HK-2 (cell line): ENCODE results near the gene COL6A1.

Experiments used
- DNase-seq: peaks from one replicate; pipeline ENCODE4 v3.0.0-alpha.2; 2018; ENCODE audit not compliant: unreplicated experiment

Gene COL6A1

DNA sequence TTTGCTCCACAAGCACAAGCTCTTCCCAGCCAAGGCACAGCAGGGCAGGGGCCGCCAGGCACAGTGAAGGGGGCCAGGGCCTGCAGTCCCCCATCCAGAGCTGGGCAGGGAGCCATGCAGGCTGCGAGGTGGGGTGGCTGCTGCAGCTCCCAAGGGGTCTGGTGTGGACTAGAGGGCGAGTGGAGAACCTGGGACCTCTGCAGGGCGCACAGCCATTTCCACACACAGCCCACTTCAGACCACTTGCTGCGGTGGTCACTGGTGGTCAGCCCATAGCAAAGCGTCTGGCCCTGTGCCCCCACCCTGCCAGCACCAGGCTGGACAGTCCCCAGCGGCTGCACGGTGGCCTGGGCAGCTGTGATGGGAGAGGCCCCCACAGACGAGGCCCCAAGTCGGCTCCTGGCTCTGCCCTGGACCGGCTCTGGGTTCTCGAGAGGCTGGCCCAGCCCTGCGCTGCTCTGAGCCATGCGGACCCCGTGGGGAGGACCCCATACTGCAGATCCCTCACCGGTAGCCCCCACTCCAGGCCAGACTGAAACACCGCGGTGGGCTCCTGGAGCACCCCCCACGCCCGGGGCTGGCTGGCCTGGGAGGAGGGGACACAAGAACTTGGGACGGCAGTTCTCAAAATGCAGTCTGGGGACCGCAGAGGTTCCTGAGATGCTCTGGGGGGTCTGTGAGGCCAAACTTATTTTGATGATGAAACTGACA, 69.3 kb downstream of the COL6A1 start:
- DNase-seq = no peak

DNA sequence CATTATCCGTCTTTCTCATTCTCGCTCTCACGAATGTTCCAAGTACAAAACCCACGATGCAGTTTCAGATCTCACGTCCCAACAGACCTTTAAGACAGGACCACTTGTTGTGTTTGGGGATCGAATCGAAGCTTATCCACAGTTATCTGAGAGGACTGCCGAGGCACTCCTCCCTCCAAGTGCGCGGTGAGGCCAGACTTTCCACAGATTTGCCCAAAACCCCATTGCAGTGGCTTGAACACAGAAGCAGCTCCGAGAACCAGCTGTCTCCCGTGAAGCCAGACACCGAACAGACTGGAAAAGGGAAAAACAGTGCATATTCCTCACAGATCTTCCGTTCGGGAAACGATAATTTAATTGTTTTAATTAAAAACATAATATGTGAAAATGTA, 69.8 kb downstream of the COL6A1 start:
- DNase-seq = no peak

DNA sequence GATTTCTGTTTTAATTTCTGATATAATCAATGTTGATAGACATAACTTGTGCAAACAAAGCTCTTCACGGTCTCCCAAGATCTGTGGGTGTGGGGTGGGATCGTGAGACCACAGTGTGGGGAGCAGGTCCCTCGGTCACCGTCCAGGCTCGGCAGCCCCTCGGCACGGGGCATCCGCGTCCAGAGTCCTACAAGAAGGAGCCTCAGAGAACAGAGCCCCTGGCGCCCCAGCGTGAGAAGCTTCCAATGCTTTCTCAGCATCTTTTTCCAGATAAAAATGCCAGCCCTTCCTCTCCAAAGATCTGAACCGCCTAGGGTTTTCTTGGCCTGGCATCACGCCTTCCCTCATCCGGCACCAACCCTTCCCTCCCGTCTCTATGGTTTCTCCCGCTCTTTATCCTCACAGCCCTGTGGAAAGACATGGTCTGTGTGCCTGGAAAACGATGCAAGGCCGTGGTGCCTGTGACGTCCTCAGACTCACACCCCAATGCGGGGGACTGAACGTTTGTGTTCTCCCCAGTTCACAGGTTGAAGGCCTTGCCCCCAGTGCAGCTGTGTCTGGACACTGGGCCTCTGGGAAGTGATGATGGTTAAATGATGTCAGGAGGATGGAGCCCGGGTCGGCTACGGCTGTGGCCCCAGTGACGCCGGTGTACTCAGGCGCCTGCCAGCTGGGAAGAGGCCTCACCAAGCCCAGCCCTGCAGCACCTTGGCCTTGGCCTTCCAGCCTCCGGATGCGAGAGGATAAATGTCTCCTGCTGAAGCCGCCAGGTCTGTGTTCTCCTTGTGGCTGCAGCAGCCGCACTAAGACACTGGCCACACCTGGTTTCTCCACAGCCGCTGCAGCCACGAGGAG, 70.5 kb downstream of the COL6A1 start:
- no peak for DNase-seq

DNA sequence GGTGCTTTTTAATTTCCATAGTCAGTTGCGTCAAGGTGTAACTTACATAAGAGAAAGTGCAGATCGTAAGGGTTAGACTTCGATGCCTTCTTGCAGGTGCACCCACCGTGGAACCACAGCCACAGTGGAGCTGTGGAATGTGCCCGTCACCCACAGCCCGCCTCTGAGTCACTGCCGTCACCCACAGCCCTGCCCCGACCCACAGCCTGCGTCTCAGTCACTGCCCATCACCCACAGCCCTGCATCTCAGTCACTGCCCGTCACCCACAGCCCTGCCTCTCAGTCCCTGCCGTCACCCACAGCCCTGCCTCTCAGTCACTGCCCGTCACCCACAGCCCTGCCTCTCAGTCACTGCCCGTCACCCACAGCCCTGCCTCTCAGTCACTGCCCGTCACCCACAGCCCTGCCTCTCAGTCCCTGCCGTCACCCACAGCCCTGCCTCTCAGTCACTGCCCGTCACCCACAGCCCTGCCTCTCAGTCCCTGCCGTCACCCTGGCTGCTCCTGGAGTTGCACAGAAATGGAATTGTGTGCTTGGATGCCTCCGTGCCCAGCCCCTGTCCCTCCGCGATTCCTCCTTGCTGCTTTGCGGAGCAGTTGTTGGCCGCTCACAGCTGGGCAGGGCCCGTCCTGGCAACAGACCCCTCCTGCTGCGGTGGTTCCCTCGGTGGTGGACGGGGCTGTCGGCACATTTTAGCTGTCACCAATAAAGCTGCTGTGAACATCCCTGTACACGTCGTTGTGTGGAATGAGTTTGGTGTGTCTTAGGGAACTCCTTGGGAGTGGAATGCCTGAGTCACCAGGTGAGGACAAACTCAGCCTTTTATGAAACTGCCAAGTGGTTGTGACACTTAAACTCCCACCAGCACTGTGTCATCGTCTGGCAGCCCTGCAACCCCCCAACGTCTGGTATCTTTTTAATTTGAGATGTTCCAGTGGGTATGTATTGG, 71.4 kb downstream of the COL6A1 start:
- peak; percentile 86 for DNase-seq

DNA sequence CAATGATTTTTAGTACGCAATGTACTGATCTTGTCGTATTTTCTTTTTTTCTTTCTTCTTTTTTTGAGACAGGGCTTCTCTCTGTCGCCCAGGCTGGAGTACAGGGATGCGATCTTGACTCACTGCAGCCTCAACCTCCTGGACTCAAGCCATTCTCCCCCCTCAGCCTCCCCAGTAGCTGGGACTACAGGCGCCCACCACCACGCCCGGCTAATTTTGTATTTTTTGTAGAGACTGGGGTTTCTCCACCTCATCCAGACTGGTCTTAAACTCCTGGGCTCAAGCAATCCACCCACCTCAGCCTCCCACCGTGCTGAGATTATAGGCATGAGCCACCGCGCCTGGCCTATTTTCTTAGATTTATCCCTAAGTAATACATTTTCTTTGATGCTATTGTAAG, 72.5 kb downstream of the COL6A1 start:
- no peak for DNase-seq

DNA sequence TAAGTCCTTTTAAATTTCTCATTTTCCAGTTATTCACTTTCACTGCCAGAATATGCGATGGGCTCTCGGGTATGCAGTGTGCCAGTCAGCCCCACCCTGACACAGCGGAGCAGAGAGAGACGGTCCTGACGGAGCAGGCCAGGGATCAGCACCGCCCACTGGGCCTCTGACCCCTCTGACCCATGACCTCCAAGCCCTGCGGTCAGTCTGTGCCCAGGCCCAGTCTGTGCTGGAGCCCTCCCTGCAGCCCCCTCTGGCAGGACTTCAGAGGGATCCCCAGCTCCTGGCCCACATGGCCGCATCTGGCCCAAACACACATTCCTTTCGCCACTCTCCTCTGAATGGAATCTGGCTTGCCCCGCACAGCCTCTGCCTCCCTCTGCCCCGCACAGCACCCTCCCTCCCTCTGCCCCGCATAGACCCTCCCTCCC, 72.9 kb downstream of the COL6A1 start:
- DNase-seq = no peak
